Glutamatergic neuron (in vitro differentiated cells): ENCODE results near the gene HM13. TPM values are rescaled to one million over a fixed set of nuclear protein-coding genes. Genes with fewer than 3 reads are reported as not detected.

Experiments used
- DNase-seq: peaks from one replicate; pipeline ENCODE4 v3.0.0; 2022
- H3K27ac Mint-ChIP-seq: one replicate; pipeline ENCODE4 v1.8.0; 2020; ENCODE audit warnings: mild to moderate bottlenecking, mixed read lengths, inconsistent platforms; ENCODE audit not compliant: unreplicated experiment
- H3K27me3 Mint-ChIP-seq: one replicate; pipeline ENCODE4 v1.8.0; 2020; ENCODE audit warnings: mild to moderate bottlenecking, moderate library complexity, mixed read lengths, inconsistent platforms; ENCODE audit not compliant: unreplicated experiment
- H3K36me3 Mint-ChIP-seq: one replicate; pipeline ENCODE4 v1.8.0; 2020; ENCODE audit warnings: mild to moderate bottlenecking, mixed read lengths, inconsistent platforms; ENCODE audit not compliant: unreplicated experiment
- H3K4me1 Mint-ChIP-seq: one replicate; pipeline ENCODE4 v1.8.0; 2020; ENCODE audit warnings: mild to moderate bottlenecking, low read depth, mixed read lengths, inconsistent platforms; ENCODE audit not compliant: unreplicated experiment
- H3K4me3 Mint-ChIP-seq: one replicate; pipeline ENCODE4 v1.8.0; 2020; ENCODE audit warnings: mild to moderate bottlenecking, mixed read lengths, inconsistent platforms; ENCODE audit not compliant: unreplicated experiment
- H3K9me3 Mint-ChIP-seq: one replicate; pipeline ENCODE4 v1.8.0; 2020; ENCODE audit warnings: mild to moderate bottlenecking, moderate library complexity, mixed read lengths, inconsistent platforms; ENCODE audit not compliant: unreplicated experiment
- total RNA-seq: library from RNA; stranded (reverse); fragmentation: NEBNext Ultra II Directional; extraction: Animal tissue kit (Norgen Biotek cat#: 25700); gene quantifications from one replicate; pipeline ENCODE4 v1.2.1, GENCODE V29; 2021; ENCODE audit not compliant: unreplicated experiment
- TF ChIP-seq, protein P1 (sequence below): fragments of 200-600 bp; sonication (generic); IDR thresholded peaks from one replicate; pipeline ENCODE4 v1.5.0; 2021; ENCODE audit not compliant: partially characterized antibody, unreplicated experiment

HM13 gene
- total RNA-seq, 1 donor from 2014 or later = 320 TPM

DNA sequence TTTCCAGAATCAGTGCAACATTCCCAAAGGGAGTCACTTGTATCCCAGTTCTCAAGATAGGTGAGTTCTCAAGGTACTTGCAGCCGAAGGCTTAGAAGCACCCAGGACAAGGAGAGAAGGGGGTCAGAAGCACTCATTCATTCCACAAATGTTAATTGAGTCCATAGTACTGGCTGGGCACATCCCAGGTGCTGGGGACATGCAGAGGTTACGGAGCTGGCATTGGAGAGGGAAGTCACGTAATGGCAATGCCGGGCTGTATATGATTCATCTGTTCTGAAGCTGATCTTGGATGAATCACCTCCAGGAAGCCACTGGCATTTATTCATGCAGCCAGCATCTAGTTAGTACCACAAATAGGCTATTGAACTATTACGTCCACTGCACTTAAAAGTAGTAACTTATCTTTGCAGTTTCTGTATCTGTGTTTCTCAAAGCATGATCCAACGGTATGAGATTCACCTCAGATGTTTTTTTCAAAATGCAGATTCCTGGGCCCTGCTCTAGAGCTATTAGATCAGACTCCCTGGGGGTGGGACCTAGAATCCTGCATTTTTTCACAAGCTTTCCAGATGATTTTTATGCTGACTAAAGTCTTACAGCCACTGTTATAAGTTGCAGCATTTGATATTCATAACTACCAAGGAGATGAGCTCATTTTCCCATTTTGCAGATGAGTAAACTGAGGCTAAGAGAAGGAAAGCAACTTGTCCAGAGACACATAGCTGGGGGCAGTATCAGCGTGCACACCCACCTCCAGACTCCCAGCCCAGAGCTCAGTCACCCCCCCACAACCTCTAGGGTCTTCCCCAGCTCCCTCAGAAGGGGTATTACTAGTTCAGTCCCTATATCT lies 46.7 kb downstream of the HM13 start:
- TF ChIP-seq, protein P1, sequence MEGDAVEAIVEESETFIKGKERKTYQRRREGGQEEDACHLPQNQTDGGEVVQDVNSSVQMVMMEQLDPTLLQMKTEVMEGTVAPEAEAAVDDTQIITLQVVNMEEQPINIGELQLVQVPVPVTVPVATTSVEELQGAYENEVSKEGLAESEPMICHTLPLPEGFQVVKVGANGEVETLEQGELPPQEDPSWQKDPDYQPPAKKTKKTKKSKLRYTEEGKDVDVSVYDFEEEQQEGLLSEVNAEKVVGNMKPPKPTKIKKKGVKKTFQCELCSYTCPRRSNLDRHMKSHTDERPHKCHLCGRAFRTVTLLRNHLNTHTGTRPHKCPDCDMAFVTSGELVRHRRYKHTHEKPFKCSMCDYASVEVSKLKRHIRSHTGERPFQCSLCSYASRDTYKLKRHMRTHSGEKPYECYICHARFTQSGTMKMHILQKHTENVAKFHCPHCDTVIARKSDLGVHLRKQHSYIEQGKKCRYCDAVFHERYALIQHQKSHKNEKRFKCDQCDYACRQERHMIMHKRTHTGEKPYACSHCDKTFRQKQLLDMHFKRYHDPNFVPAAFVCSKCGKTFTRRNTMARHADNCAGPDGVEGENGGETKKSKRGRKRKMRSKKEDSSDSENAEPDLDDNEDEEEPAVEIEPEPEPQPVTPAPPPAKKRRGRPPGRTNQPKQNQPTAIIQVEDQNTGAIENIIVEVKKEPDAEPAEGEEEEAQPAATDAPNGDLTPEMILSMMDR = no peak
- Mint-ChIP-seq H3K27me3 (peaks cover 19% of the 10 kb centered on the region), H3K9me3 (peaks cover 16% of the 10 kb centered on the region), H3K27ac (peak overlapping the region; percentile 25), H3K4me1 (peaks cover 19% of the 10 kb centered on the region), H3K4me3 (no peak overlapping the region), H3K36me3 (no peaks in the 10 kb centered on the region)
- DNase-seq = no peak

DNA sequence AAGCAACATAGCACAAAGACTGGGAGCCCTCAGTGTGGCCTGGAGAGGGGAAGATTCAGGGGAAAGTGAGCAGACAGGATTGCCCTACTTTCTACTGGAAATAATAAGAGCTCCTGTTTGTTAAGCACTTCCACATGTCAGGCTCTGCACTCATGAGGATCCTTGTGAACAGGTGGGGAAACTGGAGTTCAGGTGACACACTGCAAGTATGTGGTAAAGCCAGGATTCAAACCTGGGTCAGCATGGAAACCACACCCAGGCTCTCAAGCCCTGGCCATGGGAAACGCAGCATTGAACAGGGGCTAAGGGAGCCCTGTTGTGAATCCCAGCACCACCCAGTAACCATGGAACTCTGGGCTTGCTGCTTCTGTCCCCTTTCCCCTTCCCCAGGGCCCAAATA lies 48.0 kb downstream of the HM13 start:
- H3K27me3 Mint-ChIP-seq = peaks cover 19% of the 10 kb centered on the region
- peak overlapping the region; percentile 25 for H3K27ac Mint-ChIP-seq
- peaks cover 14% of the 10 kb centered on the region for H3K9me3 Mint-ChIP-seq
- TF ChIP-seq, protein P1 = no peak
- peaks cover 20% of the 10 kb centered on the region for H3K4me1 Mint-ChIP-seq
- no peak for DNase-seq
- peak overlapping the region; percentile 47 for H3K4me3 Mint-ChIP-seq
- no peaks in the 10 kb centered on the region for H3K36me3 Mint-ChIP-seq

GRCh38 chr20:31564284-31564683 lies 50.0 kb downstream of the HM13 start:
- peaks cover 18% of the 10 kb centered on the region for H3K27me3 Mint-ChIP-seq
- no peak overlapping the region for H3K4me3 Mint-ChIP-seq
- peaks cover 12% of the 10 kb centered on the region for H3K9me3 Mint-ChIP-seq
- no peaks in the 10 kb centered on the region for H3K36me3 Mint-ChIP-seq
- H3K4me1 Mint-ChIP-seq = peaks cover 32% of the 10 kb centered on the region
- TF ChIP-seq, protein P1 = no peak
- no peak for DNase-seq
- no peak overlapping the region for H3K27ac Mint-ChIP-seq

GRCh38 chr20:31565699-31566318 lies 51.6 kb downstream of the HM13 start:
- Mint-ChIP-seq H3K36me3 (no peaks in the 10 kb centered on the region), H3K4me3 (no peak overlapping the region), H3K4me1 (peaks cover 32% of the 10 kb centered on the region), H3K27ac (no peak overlapping the region), H3K27me3 (peaks cover 16% of the 10 kb centered on the region), H3K9me3 (peaks cover 12% of the 10 kb centered on the region)
- no peak for DNase-seq
- TF ChIP-seq, protein P1 = no peak

DNA sequence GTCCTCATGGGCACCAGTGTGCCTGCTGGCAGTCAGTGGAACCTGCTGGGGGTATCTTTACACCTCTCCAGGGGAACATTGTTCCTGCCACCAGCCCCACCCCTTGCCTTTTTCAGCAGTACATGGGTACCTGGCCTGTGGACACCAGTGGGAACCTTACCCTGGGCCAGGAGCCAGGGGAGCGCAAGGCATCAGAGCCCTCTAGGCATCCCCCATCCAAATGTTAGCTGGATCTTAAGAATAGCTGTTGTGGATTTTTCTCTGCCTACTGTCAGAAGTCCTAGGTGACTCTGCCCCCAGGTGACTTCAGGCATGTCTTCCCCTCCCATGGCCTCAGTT lies 52.0 kb downstream of the HM13 start:
- TF ChIP-seq, protein P1 = no peak
- Mint-ChIP-seq H3K27ac (no peak overlapping the region), H3K27me3 (peaks cover 17% of the 10 kb centered on the region), H3K9me3 (peaks cover 14% of the 10 kb centered on the region), H3K36me3 (no peaks in the 10 kb centered on the region), H3K4me1 (peaks cover 34% of the 10 kb centered on the region), H3K4me3 (no peak overlapping the region)
- DNase-seq = no peak
